GM18868 (cell line): ENCODE results near the gene FKBP8.
"Not testable (repeated sequence)": the region's sequence is repeated elsewhere in the genome, so short reads cannot be mapped to it uniquely, and the experiment has no call there.

Source experiments
- ATAC-seq: cut with Tn5 transposase; IDR thresholded peaks from one replicate; pipeline ENCODE4 v1.9.1; 2021; ENCODE audit warnings: mild to moderate bottlenecking, moderate library complexity; ENCODE audit not compliant: unreplicated experiment

FKBP8 gene

DNA sequence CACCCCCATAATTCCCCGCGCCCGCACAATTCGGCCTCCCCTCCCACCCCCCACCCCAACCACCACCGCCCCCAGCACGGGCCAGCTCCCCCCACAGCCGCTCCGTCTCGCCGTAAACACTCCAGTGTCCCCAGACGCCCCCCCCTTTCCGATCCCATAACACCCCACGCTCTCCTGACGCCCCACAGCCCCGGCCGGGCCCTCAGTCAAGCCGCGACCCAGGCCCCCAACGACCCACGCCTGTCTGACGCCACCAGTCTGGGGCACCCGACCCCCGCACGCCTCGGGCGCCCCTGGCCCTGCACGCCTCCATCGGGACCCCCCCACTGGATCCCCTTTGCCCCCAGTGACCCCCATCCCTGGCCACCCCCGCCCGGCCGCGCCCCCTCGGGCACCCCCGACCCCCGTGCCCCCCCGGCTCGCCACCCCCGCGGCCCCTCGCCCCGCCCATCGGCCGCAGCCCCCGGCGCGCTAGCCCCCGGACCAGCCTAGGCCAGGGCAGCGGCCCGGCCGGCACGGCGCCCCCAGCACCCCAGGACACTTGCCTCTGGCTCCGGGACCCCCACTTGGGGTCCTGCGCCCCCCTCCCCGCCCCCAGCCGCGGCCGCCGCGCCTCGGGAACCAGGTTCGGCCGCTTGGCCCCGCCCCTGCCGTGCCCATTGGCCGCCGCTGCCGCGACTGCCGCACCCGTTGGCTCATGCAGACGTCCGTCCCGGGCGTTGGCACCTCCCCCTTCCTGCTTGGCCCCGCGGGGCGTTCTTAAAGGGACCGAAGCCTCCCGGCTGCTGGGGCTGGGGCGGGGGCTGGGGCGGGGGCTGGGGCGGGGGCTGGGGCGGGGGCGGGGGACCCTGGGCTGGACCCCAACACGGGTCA is at the start of gene FKBP8:
TSS of gene FKBP8 (minus strand) at position 633 of the 873 bp plus-strand sequence. CDS start 1,603 bp downstream, outside the sequence.
- peak; percentile 96 for ATAC-seq

DNA sequence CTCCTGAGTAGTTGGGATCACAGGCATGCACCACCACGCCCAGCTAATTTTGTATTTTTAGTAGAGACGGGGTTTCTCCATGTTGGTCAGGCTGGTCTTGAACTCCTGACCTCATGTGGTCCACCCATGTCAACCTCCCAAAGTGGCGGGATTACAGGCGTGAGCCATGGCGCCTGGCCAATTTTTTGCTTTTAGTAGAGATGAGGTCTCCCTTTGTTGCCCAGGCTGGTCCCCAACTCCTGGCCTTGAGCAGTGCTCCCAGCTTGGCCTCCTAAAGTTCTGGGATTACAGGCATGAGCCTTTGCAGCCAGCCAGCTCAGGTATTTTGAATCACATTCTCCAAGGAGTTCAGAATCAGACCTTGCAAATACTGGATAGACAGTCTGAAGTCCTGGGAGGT is 49.4 kb upstream of the FKBP8 start:
- ATAC-seq: not testable (repeated sequence)

DNA sequence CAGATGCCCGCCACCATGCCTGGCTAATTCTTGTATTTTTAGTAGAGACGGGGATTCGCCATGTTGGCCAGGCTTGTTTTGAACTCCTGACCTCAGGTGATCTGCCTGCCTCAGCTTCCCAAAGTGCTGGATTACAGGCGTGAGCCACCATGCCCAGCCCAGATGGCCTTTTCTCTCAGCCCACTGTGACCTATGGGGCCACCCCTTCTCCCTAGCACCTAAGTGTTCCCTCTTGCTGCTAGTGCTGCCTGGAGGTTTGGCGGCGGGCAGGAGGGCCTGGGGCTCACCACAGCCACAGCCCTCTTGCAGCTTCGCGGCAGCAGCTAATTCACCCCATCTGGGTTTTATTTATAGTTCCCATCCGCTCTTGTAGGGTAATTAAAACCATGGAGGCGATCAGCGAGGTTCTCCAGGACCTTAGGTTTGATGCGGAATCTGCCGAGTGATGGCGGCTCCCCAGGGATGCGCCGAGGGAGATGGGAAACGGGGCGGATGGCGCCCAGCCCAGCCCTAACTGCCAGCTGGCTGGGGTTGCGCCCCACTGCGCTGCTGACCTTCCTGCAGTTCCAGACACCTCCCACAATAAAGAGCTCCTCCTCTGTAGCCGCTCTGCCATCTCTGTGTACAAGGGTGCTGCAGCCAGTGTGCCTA is 48.5 kb upstream of the FKBP8 start:
- no peak for ATAC-seq

DNA sequence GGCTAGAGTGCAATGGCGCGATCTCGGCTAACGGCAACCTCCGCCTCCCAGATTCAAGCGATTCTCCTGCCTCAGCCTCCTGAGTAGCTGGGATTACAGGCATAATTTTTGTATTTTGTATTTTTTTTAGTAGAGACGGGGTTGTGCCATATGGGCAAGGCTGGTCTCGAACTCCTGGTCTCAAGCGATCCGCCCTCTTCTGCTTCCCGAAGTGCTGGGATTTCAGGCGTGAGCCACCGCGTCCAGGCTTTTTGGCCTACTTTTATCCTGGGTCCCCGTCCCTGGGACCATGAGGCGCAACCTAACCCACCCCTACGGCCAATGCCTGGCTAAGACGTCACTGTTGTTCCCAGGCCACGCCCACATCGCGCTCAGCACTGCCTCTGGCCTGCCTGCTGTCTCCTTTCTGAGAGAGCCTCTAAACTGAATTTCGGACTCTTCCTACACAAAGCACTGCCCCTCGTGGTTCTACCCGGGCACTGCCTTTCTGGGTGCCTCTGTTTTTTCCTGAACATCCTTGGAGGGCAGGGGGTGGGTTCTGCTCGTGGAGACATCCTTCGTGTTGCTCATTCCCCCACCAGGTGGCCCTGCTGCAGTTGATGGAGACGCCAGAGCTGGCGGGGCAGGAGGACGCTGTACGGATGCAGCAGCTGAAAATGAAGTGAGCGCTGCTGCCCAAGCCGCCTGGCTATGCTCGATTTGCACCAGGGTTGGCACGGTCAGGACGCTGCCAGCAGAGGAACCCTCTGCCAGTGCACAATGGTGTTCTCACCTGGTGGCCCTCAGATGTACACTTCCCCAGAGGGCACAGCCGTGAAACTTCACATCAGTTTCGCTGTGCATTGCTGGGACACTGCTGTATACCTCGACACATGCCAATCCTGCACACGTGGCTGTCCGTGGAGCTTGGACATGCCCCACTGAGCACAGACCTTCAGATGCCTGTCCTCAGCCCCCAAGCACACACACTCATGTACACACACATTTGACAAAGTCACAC is 47.2 kb upstream of the FKBP8 start:
- ATAC-seq: no peak

DNA sequence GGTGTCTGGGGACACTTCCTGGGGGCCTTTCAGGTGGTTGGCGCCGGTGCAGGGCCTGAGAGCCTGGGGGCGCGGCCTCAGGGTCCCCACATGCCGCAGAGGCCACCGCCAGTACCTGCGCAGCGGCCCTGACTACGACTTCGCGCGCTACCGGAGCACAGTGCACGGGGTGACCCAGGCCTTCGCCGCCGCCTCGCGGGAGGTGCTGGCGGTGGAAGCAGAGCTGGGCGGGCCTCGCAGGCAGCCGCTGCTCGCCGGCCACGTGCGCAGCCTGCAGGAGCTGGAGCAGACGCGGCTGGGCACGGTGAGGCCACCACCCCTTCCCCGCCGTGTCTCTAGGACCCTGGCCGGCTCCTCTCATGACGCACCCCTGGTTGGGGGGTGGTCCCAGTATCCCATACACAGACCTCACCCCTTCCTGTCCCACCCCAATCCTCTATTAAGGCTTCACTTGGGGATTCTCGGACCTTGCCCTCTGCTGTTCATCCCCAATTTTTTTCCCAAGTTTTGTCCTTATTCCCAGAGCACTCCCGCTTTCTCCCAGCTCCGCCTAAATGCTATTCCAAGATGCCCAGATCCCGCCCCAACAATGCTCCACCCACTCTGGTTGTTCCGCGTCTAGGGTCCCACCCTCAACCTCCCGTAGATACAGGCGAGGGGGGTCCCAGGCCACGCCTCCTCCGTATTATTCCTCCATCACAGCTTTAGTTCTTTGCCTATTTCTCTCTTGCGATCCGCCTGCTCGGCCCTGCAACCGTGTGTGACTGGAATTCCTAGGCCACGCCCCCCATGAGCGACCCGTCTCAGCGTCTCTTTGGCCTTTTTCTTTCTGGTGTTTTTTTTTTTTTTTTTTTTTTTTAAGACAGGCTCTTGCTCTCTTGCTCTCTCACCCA is 46.3 kb upstream of the FKBP8 start:
- peak; percentile 26 for ATAC-seq

DNA sequence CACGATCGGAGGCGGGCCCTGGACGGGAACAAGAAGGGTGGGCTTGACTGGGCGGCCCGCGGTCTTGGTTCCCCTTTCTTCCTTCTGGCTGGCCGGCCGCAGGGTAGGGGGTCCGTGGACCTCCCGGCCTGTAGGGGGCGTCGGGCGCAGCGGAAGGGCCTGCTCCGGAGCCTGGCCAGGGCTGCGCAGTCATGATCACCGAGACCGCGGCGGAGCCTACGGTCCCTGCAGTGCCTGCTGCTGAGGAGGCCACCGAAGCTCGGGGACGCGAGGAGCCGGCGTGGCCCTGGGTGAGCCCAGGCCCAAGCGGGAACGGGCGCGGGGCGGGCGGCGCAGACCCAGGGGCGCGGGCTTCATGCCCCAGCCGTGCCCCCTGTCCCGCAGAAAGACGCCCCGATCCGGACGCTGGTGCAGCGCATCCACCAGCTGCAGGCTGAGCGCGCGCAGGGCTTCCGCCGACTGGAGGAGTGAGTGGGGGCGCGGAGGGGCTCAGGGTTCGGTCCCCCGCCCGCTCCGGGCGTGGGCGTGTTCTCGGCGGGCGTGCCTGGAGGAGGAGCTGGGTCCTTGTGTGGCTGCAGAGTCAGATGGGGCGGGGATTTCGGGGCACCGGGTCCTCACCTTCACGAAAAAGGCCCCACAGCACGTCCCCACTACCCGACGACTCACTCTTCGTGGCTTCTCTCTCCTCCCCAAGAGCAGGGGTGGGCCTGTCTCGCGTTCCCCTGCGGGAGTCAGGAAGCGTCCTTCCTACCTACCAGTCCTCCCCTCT is 45.4 kb upstream of the FKBP8 start, which contains the start of gene REX1BD:
TSS of gene REX1BD (plus strand) at position 188 of the 769 bp plus-strand sequence. CDS start at position 192, 4 bp downstream.
- ATAC-seq: peak; percentile 79

DNA sequence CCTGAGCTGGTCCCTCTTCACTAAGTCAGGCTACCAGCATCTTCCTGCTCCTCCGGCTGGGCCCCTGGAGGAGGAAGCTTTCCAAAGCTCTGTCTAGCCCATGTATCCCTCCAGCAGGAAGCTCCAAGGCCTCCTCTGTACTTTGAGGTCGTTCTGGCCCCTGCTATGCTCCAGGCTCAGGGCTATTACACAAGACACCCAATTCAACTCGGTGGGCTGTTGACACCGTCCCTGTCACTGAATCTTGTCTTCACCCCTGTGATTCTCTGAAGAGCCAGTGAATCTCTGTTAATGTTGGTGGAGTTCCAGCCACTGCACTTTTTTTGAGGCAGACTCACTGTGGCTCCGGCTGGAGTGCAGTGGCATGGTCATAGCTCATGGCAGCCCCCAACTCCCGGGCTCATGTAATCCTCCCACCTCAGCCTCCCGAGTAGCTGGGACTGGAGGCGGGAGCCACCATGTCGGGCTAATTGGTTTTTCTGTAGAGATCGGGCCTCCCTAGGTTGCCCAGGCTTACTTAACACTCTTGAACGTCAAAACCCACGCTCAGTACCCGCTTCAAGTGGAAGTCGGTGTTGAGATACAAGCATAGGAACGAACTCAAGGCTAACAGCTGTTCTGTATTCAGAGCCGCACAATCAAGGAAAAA is 44.7 kb upstream of the FKBP8 start:
- ATAC-seq: peak; percentile 11

DNA sequence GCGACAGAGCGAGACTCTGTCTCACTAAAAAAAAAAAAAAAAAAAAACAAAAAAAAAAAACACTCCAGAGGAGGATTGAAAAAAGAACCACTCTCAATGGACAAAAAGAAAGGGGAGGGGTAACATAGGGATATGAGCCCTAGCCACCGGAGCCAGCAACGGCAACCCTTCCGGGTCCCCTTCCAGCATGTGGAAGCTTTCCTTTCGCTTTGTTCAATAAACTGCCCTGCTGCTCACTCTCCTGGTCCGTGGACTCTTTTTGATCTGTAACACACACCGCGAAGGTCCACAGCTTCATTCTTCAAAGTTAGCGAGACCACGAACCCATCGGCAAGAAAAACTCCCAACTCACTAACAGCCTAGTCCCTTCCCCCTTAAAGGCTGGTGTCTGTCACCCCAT is 44.2 kb upstream of the FKBP8 start:
- no peak for ATAC-seq

DNA sequence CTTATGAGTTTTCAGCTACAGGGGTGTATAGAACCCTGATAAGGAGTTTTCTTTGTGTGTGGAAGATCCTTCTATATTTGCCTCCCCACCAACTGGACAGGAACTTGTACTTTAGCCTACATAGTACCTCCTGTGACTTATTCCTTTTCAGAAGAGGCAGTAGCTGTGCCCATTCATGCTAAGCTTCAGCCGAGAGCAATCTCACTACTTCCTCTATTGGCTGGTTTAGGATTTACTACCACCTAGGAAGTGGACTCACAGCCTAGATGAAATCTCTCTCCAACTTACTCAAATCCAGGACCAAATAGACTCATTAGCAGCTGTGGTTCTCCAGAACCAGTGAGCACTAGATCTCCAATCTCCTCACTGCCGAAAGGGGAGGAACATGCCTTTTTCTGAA is 42.9 kb upstream of the FKBP8 start:
- ATAC-seq: no peak

DNA sequence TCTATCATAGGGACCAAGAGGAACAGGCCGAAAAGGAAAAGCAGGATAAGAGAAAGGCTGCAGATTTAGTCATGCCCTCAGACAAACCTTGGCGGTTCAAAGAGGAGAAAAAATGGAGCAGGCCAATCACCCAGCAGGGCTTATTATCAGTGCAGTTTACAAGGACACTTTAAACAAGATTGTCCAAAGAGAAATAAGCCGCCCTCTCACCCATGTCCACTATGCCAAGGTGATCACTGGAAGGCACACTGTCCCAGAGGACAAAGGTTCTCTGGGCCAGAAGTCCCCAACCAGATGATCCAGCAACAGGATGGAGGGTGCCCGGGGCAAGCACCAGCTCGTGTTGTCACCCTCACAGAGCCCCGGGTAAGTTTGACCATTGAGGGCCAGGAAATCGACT is 36.9 kb upstream of the FKBP8 start:
- no peak for ATAC-seq

DNA sequence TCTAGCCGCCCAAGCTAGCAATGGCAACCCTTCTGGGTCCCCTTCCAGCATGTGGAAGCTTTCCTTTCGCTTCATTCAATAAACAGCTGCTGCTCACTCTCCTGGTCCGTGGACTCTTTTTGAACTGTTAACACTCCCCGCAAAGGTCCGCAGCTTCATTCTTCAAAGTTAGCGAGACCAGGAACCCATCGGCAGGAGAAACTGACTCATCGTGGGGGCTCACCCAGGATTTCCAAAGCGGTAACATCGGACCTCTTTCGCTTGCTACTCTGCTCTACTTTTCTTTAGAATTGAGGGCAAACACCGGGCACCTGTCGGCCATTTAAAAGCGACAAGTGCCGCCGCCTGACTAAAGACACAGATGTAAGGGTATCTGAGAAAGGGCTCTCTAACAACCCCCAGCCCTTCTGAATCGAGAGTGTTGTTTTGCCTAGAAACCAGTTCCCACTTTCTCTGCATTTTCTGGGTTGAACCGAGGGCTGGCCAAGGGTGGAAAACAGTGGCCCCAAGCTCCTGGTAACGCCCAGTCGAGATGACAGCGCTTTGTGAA is 34.1 kb upstream of the FKBP8 start:
- no peak for ATAC-seq

DNA sequence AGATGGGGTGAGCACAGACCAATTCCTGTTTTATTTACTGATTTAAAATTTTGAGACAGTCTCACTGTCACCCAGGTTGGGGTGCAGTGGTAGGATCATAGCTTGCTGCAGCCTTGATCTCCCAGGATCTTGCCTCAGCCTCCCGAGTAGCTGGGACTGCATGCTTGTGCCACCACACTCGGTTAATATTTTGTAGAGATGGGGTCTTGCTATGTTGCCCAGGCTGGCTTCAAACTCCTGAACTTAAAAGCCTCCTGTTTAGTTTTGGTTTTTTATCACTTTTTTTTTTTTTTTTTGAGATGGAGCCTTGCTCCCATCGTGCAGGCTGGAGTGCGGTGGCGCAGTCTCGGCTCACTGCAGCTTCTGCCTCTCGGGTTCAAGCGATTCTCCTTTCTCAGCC is 33.0 kb upstream of the FKBP8 start:
- ATAC-seq: no peak

DNA sequence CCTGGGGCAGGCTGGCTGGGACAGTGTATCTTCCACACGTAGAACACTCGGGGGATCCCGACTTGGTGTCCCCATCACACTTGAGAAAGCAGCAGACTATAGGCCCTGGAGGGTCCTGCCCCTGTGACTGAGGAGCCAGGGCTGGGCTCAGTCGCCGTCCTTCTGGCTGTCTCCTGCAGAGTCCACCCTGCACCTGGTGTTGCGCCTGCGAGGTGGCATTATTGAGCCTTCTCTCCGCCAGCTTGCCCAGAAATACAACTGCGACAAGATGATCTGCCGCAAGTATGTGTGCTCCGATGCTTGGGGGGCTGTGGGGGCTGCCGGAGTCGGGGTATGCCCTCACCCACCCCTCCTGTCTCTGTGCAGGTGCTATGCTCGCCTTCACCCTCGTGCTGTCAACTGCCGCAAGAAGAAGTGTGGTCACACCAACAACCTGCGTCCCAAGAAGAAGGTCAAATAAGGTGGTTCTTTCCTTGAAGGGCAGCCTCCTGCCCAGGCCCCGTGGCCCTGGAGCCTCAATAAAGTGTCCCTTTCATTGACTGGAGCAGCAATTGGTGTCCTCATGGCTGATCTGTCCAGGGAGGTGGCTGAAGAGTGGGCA is 31.4 kb upstream of the FKBP8 start:
- no peak for ATAC-seq

DNA sequence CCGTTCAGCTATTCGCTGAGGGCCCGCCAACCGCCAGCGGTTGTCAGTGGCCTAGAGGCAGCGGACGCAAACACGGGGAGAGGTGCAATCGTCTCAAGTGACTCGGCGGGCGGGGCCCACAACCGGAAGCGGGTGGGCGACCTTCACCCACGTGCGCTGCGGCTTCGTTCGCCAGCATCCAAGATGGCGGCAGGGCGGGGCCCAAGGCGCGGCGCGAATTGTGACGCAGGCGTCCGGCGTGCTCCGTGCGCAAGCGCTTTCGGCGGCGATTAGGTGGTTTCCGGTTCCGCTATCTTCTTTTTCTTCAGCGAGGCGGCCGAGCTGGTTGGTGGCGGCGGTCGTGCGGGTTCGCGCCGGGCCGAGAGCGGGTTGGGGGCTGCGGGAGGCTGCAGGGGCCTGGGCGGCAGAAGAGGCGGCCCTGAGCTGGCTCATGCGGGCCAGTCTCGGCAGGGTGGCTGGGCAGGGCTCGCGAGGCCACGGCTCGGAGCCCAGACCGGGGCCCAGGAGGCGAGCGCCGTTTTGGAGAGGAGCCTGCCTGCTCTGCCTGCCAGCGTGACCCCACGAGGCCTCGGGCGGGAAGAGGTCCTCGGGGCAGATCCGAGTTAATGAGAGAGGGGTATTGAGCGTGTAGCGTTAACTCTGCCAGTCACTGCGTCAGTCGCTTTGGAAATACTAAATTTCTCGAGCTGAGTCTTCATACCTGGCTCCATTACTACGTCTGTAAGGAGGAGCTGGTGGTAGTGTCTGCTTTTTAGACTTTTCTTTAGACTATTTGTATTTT is 28.4 kb upstream of the FKBP8 start, which contains the start of gene UBA52:
TSS of gene UBA52 (plus strand) at position 294 of the 781 bp plus-strand sequence. CDS start 1,444 bp downstream, outside the sequence.
- peak; percentile 93 for ATAC-seq

DNA sequence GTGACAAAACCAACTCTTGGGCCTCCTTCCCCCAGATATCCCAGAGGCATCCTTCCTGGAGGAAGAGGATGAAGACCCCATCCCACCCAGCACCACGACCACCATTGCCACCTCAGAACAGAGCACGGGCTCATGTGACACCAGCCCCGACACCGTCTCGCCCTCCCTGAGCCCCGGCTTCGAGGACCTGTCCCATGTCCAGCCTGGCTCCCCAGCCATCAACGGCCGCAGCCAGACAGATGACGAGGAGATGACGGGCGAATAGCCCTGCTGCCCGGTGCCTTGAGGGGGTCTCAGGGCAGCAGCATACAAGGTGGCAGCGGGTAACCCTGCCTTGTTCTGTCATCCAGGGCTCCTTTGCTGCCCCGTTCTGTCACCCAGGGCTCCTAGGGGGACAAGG is 25.0 kb upstream of the FKBP8 start:
- no peak for ATAC-seq

DNA sequence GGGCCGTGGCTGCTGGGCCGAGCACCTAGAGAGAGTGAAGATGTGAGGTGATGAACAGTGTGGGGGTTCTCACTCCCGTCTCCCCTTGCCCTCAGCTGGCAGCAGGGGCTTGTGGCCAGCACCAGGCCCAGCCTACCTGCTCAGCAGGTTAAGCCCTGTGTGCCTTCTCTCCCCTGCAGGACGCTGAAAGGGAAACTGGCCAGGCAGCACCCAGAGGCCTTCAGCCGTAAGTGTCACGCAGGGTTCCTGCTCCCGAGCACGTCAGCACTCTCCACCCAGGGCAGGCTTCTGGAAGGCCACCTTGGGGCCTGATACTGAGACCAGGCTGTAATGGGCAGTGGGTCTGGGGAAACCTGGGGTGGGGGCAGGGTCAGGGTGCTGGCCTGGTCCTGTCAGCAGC is 23.6 kb upstream of the FKBP8 start:
- ATAC-seq: no peak

DNA sequence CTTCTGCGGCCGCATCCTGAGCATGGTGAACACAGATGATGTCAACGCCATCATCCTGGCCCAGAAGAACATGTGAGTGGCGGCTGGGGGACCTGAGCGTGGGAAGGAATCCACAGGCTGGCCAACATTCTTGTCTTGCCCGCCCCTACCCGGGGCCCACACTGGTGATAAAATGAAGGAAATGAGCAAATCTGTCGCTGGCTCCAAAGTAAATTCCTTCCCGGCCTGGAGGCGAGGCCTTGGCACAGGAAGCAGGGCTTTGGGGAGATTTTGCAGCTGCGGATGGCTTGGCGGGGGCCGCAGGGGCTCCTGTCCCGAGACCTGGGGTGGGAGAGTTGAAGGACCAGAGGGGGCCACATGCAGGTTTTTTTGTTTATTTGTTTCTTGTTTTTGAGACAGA is 18.7 kb upstream of the FKBP8 start:
- ATAC-seq: no peak
